HG03457 (cell line): ENCODE data around the gene PDE8B.
"Not testable (repeated sequence)": the region's sequence is repeated elsewhere in the genome, so short reads cannot be mapped to it uniquely, and the experiment has no call there.

Experiments used
- ATAC-seq: cut with Tn5 transposase; IDR thresholded peaks from one replicate; pipeline ENCODE4 v1.9.1; 2021; ENCODE audit warnings: moderate number of reproducible peaks; ENCODE audit not compliant: unreplicated experiment

Gene PDE8B

GRCh38 chr5:77427998-77428397 lies 217.5 kb downstream of the PDE8B start:
- ATAC-seq = no peak

- ATAC-seq = no peak
Measured at GRCh38 chr5:77428526-77428925, 218.0 kb downstream of the PDE8B start.

- no peak for ATAC-seq
Measured at GRCh38 chr5:77430726-77431125, 220.2 kb downstream of the PDE8B start.

- ATAC-seq = no peak
Measured at GRCh38 chr5:77431286-77431685, 220.8 kb downstream of the PDE8B start.

GRCh38 chr5:77431719-77432118 lies 221.2 kb downstream of the PDE8B start:
- no peak for ATAC-seq

GRCh38 chr5:77437194-77437593 lies 226.7 kb downstream of the PDE8B start:
- ATAC-seq = no peak

GRCh38 chr5:77438071-77438470 lies 227.6 kb downstream of the PDE8B start:
- no peak for ATAC-seq

- no peak for ATAC-seq
Measured at GRCh38 chr5:77443670-77444069, 233.2 kb downstream of the PDE8B start.

GRCh38 chr5:77444356-77444755 lies 233.9 kb downstream of the PDE8B start:
- ATAC-seq = no peak

- no peak for ATAC-seq
Measured at GRCh38 chr5:77448831-77449230, 238.4 kb downstream of the PDE8B start.

GRCh38 chr5:77449277-77449676 lies 238.8 kb downstream of the PDE8B start:
- no peak for ATAC-seq

- ATAC-seq = no peak
Measured at GRCh38 chr5:77449981-77450380, 239.5 kb downstream of the PDE8B start.

GRCh38 chr5:77452351-77452750 lies 241.9 kb downstream of the PDE8B start:
- ATAC-seq = no peak

GRCh38 chr5:77454123-77454522 lies 243.6 kb downstream of the PDE8B start:
- ATAC-seq = no peak

- ATAC-seq = no peak
Measured at GRCh38 chr5:77461287-77461686, 250.8 kb downstream of the PDE8B start.

GRCh38 chr5:77463905-77464304 lies 253.4 kb downstream of the PDE8B start:
- no peak for ATAC-seq

- not testable (repeated sequence) for ATAC-seq
Measured at GRCh38 chr5:77468875-77469274, 258.4 kb downstream of the PDE8B start.

- not testable (repeated sequence) for ATAC-seq
Measured at GRCh38 chr5:77475041-77475440, 264.6 kb downstream of the PDE8B start.
